A673 (cell line): ENCODE data around the gene PIM3.

ENCODE experiments used
- EZH2 ChIP-seq: fragments of 200-600 bp; sonication (generic); IDR thresholded peaks from 2 replicates; pipeline ENCODE4 v1.6.1; 2017; ENCODE audit warnings: borderline replicate concordance, low read depth, mild to moderate bottlenecking, mixed read lengths, antibody characterized with exemption, low read length; ENCODE audit not compliant: poor library complexity, severe bottlenecking
- TF ChIP-seq, protein P1 (sequence below): fragments of 300-800, 200-600 bp; sonication (generic); conservative IDR thresholded peaks from 2 replicates; pipeline ENCODE4 v1.5.1; 2017; ENCODE audit warnings: low read depth, mild to moderate bottlenecking, antibody characterized with exemption, low read length, moderate library complexity, mixed read lengths

DNA sequence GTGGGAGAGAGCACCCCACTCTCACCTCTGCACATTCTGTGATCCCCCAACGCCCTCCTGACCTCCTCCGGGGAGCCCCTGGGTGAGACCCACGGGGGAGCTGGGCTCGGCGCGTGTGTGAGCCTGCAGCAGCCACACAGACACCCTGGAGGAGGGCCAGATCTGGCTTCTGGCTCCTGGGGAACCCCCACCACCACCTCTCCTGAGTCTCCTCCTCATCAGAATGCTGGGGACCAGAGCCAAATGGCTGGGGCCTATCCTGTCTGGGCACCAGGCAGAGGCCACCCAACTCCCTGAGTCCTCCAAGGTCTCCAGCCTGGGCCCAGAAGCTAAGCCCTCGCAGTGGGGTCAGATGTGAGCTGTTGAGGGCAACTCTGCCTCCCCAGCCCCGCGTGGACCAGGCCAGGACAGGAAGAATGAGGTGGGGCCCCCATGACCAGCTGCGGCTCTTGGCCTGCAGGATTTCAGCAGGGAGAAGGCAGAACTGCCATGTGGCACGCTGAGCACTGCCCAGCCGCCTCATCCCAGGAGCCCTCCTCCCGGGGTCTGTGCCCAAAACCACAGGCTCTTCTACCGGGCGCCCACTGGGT, 5.5 kb upstream of the PIM3 start:
- TF ChIP-seq, protein P1, sequence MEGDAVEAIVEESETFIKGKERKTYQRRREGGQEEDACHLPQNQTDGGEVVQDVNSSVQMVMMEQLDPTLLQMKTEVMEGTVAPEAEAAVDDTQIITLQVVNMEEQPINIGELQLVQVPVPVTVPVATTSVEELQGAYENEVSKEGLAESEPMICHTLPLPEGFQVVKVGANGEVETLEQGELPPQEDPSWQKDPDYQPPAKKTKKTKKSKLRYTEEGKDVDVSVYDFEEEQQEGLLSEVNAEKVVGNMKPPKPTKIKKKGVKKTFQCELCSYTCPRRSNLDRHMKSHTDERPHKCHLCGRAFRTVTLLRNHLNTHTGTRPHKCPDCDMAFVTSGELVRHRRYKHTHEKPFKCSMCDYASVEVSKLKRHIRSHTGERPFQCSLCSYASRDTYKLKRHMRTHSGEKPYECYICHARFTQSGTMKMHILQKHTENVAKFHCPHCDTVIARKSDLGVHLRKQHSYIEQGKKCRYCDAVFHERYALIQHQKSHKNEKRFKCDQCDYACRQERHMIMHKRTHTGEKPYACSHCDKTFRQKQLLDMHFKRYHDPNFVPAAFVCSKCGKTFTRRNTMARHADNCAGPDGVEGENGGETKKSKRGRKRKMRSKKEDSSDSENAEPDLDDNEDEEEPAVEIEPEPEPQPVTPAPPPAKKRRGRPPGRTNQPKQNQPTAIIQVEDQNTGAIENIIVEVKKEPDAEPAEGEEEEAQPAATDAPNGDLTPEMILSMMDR, result no peak
- no peak for TF ChIP-seq EZH2
